Measurements from ENCODE around the gene PRICKLE4. TPM values are rescaled to one million over a fixed set of nuclear protein-coding genes. Genes with fewer than 3 reads are reported as not detected.

PRICKLE4 gene
- total RNA-seq (1.2 and 4.0 TPM in 2 replicates), polyA plus RNA-seq (0.80 and 1.3 TPM in 2 replicates)

GRCh38 chr6:41780551-41781365, at the start of gene PRICKLE4:
Gene PRICKLE4 (plus strand): TSS chr6:41780782. CDS start chr6:41783474, 2,692 bp downstream.
- peaks cover 11% of the 10 kb centered on the region for H3K79me2 ChIP-seq
- H3K4me3 ChIP-seq: peak within 1 kb of the TSS; percentile 83
- H3K9me2 ChIP-seq (replicated peaks; ENCODE audit: insufficient read depth): no peaks in the 10 kb centered on the region
- TF ChIP-seq CTCF (IDR thresholded peaks at IDR 0.05; ENCODE audit: poor library complexity): no peak
- no peak for TF ChIP-seq EZH2 (IDR thresholded peaks at IDR 0.05; ENCODE audit: borderline replicate concordance)
- no peak for TF ChIP-seq EZH2phosphoT487 (IDR thresholded peaks at IDR 0.05; ENCODE audit: low read depth, severe bottlenecking, unreplicated experiment)
- H2AFZ ChIP-seq: peak within 1 kb of the TSS; percentile 86
- H4K20me1 ChIP-seq (ENCODE audit: insufficient read depth, poor library complexity, severe bottlenecking): no peaks in the 10 kb centered on the region
- 1% methylated on average over 20 of the region's 36 CpGs for WGBS (ENCODE audit: low lambda C conversion rate, missing lambda C conversion rate)
- H3K4me1 ChIP-seq (ENCODE audit: insufficient read depth): peaks cover 18% of the 10 kb centered on the region
- H3K27ac ChIP-seq: peak within 1 kb of the TSS; percentile 67
- no peaks in the 10 kb centered on the region for H3K36me3 ChIP-seq (replicated peaks; ENCODE audit: insufficient read depth, low read depth)
- peak; percentile 52 for DNase-seq (ENCODE audit: low spot score)
- H3K4me2 ChIP-seq: peak within 1 kb of the TSS; percentile 96
- no peaks in the 10 kb centered on the region for H3K9me3 ChIP-seq (ENCODE audit: low read depth)
- no peaks in the 10 kb centered on the region for H3K27me3 ChIP-seq

- H3K27me3 ChIP-seq: no peaks in the 10 kb centered on the region
- DNase-seq (ENCODE audit: low spot score): no peak
- no peak for TF ChIP-seq CTCF (IDR thresholded peaks at IDR 0.05; ENCODE audit: poor library complexity)
- no peak for TF ChIP-seq EZH2phosphoT487 (IDR thresholded peaks at IDR 0.05; ENCODE audit: low read depth, severe bottlenecking, unreplicated experiment)
- no peak for TF ChIP-seq EZH2 (IDR thresholded peaks at IDR 0.05; ENCODE audit: borderline replicate concordance)
- peak overlapping the region; percentile 16 for H3K4me3 ChIP-seq
- no peaks in the 10 kb centered on the region for H4K20me1 ChIP-seq (ENCODE audit: insufficient read depth, poor library complexity, severe bottlenecking)
- no peaks in the 10 kb centered on the region for H3K9me3 ChIP-seq (ENCODE audit: low read depth)
- no peaks in the 10 kb centered on the region for H3K9me2 ChIP-seq (replicated peaks; ENCODE audit: insufficient read depth)
- peak overlapping the region; percentile 97 for H3K27ac ChIP-seq
- 89% methylated on average over 7 of the region's 7 CpGs for WGBS (ENCODE audit: low lambda C conversion rate, missing lambda C conversion rate)
- H3K4me2 ChIP-seq: peak overlapping the region; percentile 95
- H3K79me2 ChIP-seq: peaks cover 48% of the 10 kb centered on the region
- no peaks in the 10 kb centered on the region for H3K36me3 ChIP-seq (replicated peaks; ENCODE audit: insufficient read depth, low read depth)
- no peak overlapping the region for H2AFZ ChIP-seq
- peaks cover 30% of the 10 kb centered on the region for H3K4me1 ChIP-seq (ENCODE audit: insufficient read depth)
These were observed 49.0 kb upstream of the PRICKLE4 start for GRCh38 chr6:41731561-41732086.

- no peaks in the 10 kb centered on the region for H3K27me3 ChIP-seq
- H3K36me3 ChIP-seq (replicated peaks; ENCODE audit: insufficient read depth, low read depth): no peaks in the 10 kb centered on the region
- no peak overlapping the region for H2AFZ ChIP-seq
- H3K79me2 ChIP-seq: peaks cover 43% of the 10 kb centered on the region
- H4K20me1 ChIP-seq (ENCODE audit: insufficient read depth, poor library complexity, severe bottlenecking): no peaks in the 10 kb centered on the region
- H3K4me3 ChIP-seq: peak overlapping the region; percentile 16
- TF ChIP-seq EZH2 (IDR thresholded peaks at IDR 0.05; ENCODE audit: borderline replicate concordance): no peak
- H3K9me3 ChIP-seq (ENCODE audit: low read depth): no peaks in the 10 kb centered on the region
- H3K4me2 ChIP-seq: peak overlapping the region; percentile 95
- H3K9me2 ChIP-seq (replicated peaks; ENCODE audit: insufficient read depth): no peaks in the 10 kb centered on the region
- no peak for DNase-seq (ENCODE audit: low spot score)
- peaks cover 30% of the 10 kb centered on the region for H3K4me1 ChIP-seq (ENCODE audit: insufficient read depth)
- peak overlapping the region; percentile 97 for H3K27ac ChIP-seq
These were observed 48.4 kb upstream of the PRICKLE4 start for GRCh38 chr6:41732149-41732548.
